ENCODE measurements around the gene ZNF804B. TPM values are rescaled to one million over a fixed set of nuclear protein-coding genes. Genes with fewer than 3 reads are reported as not detected.

ZNF804B gene
- total RNA-seq (not detected), polyA plus RNA-seq (not detected)

DNA sequence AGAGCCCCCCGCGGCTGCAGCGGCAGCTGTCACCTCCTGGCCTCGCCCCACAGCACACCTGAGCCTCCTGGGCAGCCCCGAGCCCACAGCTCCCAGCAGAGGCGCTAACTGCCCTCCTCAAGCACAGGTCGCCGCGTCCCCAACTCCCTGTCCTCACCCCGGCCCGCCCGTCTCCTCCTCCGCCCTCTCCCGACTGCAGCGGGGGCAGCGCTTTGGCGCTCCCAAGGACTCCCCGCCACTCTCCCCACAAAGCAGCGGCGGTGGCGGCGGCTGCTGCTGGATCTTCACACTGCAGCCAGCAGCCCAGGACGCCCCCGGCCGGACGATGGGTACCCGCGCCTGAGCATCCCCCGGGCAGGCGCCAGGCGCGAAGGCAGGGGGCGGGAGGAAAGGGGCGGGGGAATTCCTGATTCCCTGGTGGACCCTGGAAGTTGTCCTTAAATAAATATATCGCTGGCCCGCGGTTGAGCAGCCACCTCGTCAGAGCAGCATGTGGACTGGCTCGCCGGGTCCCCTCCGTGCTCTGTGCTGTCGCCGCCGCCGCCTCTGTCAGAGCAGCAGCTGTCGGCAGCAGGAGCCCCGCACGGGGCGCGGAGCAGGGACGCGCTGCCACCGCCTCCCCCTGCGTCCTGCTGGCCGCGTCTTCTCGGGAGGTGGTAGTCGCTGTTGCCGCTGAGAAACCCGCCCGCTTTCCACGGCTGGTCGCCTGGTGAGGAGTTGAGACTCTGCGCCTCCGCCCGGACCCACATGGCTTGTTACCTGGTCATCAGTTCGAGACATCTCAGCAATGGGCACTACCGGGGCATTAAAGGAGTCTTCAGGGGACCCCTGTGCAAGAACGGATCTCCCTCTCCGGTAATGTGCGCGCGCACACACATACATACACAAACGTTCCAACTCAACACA lies at the start of gene ZNF804B:
Gene ZNF804B, plus strand, starts transcription at position 471 of the 906 bp plus-strand sequence. Its CDS starts 277 bp downstream, at position 748.
- no peak within 1 kb of the TSS for H3K4me3 ChIP-seq (ENCODE audit: low read length in 2 of 2)
- H3K4me1 ChIP-seq (ENCODE audit: insufficient read depth, low read length) = no peaks in the 10 kb centered on the region
- H3K36me3 ChIP-seq (ENCODE audit: insufficient read depth, low read length) = no peaks in the 10 kb centered on the region
- H3K4me3 Mint-ChIP-seq = peak within 1 kb of the TSS in 4 of 8 donors; percentile 10 to 54 (median 20)
- POLR2A ChIA-PET (ENCODE audit: partially characterized antibody) = no interaction called here
- H3K27ac ChIP-seq (ENCODE audit: low read depth, low read length) = no peak within 1 kb of the TSS
- CTCF ChIA-PET (ENCODE audit: partially characterized antibody) = no interaction called here
- DNase-seq = no peak
- H3K4me1 Mint-ChIP-seq = peaks cover 0 to 10% (median 4%) of the 10 kb centered on the region in 4 donors
- peaks cover 6% of the 10 kb centered on the region for H3K27me3 ChIP-seq (ENCODE audit: insufficient read depth, low read length)
- no peaks in the 10 kb centered on the region for H3K36me3 Mint-ChIP-seq
- H3K27me3 Mint-ChIP-seq = peaks cover 13 to 20% of the 10 kb centered on the region in 2 donors
- no peaks in the 10 kb centered on the region for H3K9me3 ChIP-seq (ENCODE audit: control insufficient read depth in 1 of 2, low read length in 2 of 2)
- intact Hi-C loops (cut with micrococcal nuclease) = no loop called here
- H3K27ac Mint-ChIP-seq = no peak within 1 kb of the TSS
- peaks cover 0 to 8% (median 2%) of the 10 kb centered on the region in 8 donors for H3K9me3 Mint-ChIP-seq

DNA sequence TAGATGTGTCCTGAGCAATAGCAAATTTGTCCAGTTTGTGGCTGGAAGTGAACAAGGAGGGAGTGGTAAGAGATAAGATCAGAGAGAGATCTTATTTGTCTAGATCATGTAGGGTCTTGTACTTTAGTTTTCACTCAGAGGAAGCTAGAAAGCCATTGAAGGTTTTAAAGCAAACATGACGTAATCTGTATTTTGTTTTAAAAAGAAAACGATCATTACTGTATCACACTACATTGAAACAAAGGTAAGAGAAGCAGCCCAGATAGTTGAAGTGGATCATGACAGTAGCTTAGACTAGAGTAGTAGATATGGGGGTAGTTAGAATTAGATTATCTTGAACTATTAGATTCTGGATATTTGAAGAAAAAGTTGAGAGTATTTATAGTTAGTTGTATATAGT lies 23.6 kb upstream of the ZNF804B start:
- POLR2A ChIA-PET (ENCODE audit: partially characterized antibody) = no interaction called here

DNA sequence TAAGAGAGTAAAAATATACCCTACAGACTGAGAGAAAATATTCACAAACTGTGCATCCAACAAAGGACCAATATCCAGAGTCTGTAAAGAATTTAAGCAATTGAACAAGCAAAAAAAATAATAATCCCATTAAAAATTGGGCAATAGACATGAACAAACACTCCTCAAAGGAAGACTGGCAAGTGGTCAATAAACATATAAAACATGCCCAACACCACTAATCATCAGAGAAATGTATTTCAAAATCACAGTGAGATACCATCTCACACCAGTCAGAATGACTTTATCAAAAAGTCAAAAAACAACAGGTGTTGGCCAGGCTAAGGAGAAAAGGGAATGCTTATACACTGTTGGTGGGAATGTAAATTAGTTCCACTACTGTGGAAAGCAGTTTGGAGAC lies 21.9 kb upstream of the ZNF804B start:
- Mint-ChIP-seq H3K27ac (no peak overlapping the region), H3K27me3 (no peaks in the 10 kb centered on the region), H3K4me3 (no peak overlapping the region), H3K4me1 (no peaks in the 10 kb centered on the region), H3K9me3 (peaks cover 0 to 5% (median 0%) of the 10 kb centered on the region in 8 donors), H3K36me3 (no peaks in the 10 kb centered on the region)
- Histone ChIP-seq H3K4me3 (ENCODE audit: low read length in 2 of 2) (no peak overlapping the region), H3K9me3 (ENCODE audit: control insufficient read depth in 1 of 2, low read length in 2 of 2) (no peaks in the 10 kb centered on the region), H3K27me3 (ENCODE audit: insufficient read depth, low read length) (no peaks in the 10 kb centered on the region), H3K36me3 (ENCODE audit: insufficient read depth, low read length) (no peaks in the 10 kb centered on the region), H3K27ac (ENCODE audit: low read depth, low read length) (no peak overlapping the region), H3K4me1 (ENCODE audit: insufficient read depth, low read length) (no peaks in the 10 kb centered on the region)
- DNase-seq = no peak
- CTCF ChIA-PET (ENCODE audit: partially characterized antibody) = no interaction called here
- intact Hi-C loops (cut with micrococcal nuclease) = no loop called here
- POLR2A ChIA-PET (ENCODE audit: partially characterized antibody) = no interaction called here

More for the DNA sequence above, 23.6 kb upstream of the ZNF804B start:
- Mint-ChIP-seq H3K9me3 (peaks cover 0 to 12% (median 2%) of the 10 kb centered on the region in 8 donors), H3K27ac (no peak overlapping the region), H3K36me3 (no peaks in the 10 kb centered on the region), H3K27me3 (no peaks in the 10 kb centered on the region), H3K4me3 (no peak overlapping the region), H3K4me1 (no peaks in the 10 kb centered on the region)
- H3K27ac ChIP-seq (ENCODE audit: low read depth, low read length) = no peak overlapping the region
- H3K27me3 ChIP-seq (ENCODE audit: insufficient read depth, low read length) = no peaks in the 10 kb centered on the region
- H3K4me3 ChIP-seq (ENCODE audit: low read length in 2 of 2) = no peak overlapping the region
- H3K36me3 ChIP-seq (ENCODE audit: insufficient read depth, low read length) = no peaks in the 10 kb centered on the region
- CTCF ChIA-PET (ENCODE audit: partially characterized antibody) = no interaction called here
- DNase-seq = no peak
- H3K4me1 ChIP-seq (ENCODE audit: insufficient read depth, low read length) = no peaks in the 10 kb centered on the region
- H3K9me3 ChIP-seq (ENCODE audit: control insufficient read depth in 1 of 2, low read length in 2 of 2) = no peaks in the 10 kb centered on the region
- intact Hi-C loops (cut with micrococcal nuclease) = no loop called here

DNA sequence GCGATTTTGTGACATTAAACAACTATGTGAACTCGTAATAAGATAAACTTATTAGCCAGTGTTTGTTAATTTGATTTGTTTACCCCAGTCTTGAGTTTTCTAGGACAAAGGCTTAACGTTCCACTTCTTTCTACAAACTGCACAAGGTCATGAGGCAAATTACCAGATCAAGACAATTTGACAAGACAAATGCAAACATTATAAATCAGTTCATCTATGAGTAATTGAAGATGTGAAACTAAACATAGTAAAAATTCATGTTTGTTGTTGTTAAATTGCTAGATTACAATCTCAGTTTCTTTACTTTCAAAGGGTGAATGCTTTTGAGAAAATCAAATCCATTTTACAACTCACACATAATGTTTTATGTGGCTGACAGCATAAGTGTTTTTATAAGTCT lies 13.4 kb upstream of the ZNF804B start:
- H3K36me3 ChIP-seq (ENCODE audit: insufficient read depth, low read length) = no peaks in the 10 kb centered on the region
- H3K4me3 Mint-ChIP-seq = no peak overlapping the region
- no peak for DNase-seq
- intact Hi-C loops (cut with micrococcal nuclease) = no loop called here
- H3K27ac ChIP-seq (ENCODE audit: low read depth, low read length) = no peak overlapping the region
- H3K4me1 ChIP-seq (ENCODE audit: insufficient read depth, low read length) = no peaks in the 10 kb centered on the region
- peaks cover 0 to 4% (median 1%) of the 10 kb centered on the region in 8 donors for H3K9me3 Mint-ChIP-seq
- no peaks in the 10 kb centered on the region for H3K27me3 ChIP-seq (ENCODE audit: insufficient read depth, low read length)
- H3K27ac Mint-ChIP-seq = no peak overlapping the region
- no peaks in the 10 kb centered on the region for H3K4me1 Mint-ChIP-seq
- H3K9me3 ChIP-seq (ENCODE audit: control insufficient read depth in 1 of 2, low read length in 2 of 2) = no peaks in the 10 kb centered on the region
- H3K27me3 Mint-ChIP-seq = peaks cover 0 to 2% of the 10 kb centered on the region in 2 donors
- no peaks in the 10 kb centered on the region for H3K36me3 Mint-ChIP-seq
- CTCF ChIA-PET (ENCODE audit: partially characterized antibody) = no interaction called here
- H3K4me3 ChIP-seq (ENCODE audit: low read length in 2 of 2) = no peak overlapping the region
- POLR2A ChIA-PET (ENCODE audit: partially characterized antibody) = no interaction called here

DNA sequence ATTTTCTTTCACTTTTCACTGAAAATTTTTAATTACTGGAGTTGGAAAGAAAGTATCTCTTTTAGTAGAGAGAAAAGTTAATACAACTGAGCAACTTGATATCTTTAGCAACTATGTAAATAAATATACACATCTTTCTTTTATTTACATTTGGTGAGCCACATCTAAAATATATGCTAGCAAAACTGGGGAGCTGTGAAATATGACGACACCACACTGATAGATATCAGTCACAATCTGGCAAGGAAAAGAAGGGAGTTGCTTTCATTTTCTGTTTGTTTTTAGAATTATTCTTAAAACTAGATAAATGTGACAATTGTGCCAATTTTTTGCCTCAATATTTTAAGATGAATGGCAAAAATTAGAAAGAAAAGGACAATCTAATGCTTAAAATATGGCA lies 2.7 kb upstream of the ZNF804B start:
- H3K27me3 ChIP-seq (ENCODE audit: insufficient read depth, low read length) = peaks cover 6% of the 10 kb centered on the region
- Mint-ChIP-seq H3K4me1 (peaks cover 0 to 10% (median 4%) of the 10 kb centered on the region in 4 donors), H3K9me3 (peaks cover 0 to 8% (median 4%) of the 10 kb centered on the region in 8 donors), H3K27ac (no peak overlapping the region), H3K27me3 (peaks cover 16 to 20% of the 10 kb centered on the region in 2 donors), H3K4me3 (no peak overlapping the region), H3K36me3 (no peaks in the 10 kb centered on the region)
- intact Hi-C loops (cut with micrococcal nuclease) = no loop called here
- DNase-seq = no peak
- no peaks in the 10 kb centered on the region for H3K36me3 ChIP-seq (ENCODE audit: insufficient read depth, low read length)
- H3K4me3 ChIP-seq (ENCODE audit: low read length in 2 of 2) = no peak overlapping the region
- H3K4me1 ChIP-seq (ENCODE audit: insufficient read depth, low read length) = no peaks in the 10 kb centered on the region
- ChIA-PET POLR2A (ENCODE audit: partially characterized antibody) (no interaction called here), CTCF (ENCODE audit: partially characterized antibody) (no interaction called here)
- H3K27ac ChIP-seq (ENCODE audit: low read depth, low read length) = no peak overlapping the region
- no peaks in the 10 kb centered on the region for H3K9me3 ChIP-seq (ENCODE audit: control insufficient read depth in 1 of 2, low read length in 2 of 2)

DNA sequence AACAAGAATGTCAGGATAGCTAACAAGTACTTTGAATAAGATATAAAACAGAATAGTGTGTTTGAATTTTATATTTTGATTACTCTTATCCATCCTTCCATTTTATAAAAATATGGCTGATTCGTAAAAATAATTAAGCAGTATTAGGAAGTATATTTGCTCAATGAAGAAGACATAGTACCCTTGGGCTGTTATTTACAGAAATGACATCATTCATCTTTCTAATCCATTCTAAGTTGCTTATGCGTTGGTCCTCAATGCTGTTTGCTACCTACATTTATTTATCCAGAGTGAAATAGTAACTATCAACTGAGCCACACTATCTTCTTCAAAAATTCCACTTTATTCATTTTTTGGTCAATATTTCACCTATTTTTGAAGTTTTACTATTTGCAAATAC lies 2.1 kb upstream of the ZNF804B start:
- intact Hi-C loops (cut with micrococcal nuclease) = no loop called here
- Histone ChIP-seq H3K36me3 (ENCODE audit: insufficient read depth, low read length) (no peaks in the 10 kb centered on the region), H3K27me3 (ENCODE audit: insufficient read depth, low read length) (peaks cover 6% of the 10 kb centered on the region), H3K4me1 (ENCODE audit: insufficient read depth, low read length) (no peaks in the 10 kb centered on the region), H3K9me3 (ENCODE audit: control insufficient read depth in 1 of 2, low read length in 2 of 2) (no peaks in the 10 kb centered on the region), H3K4me3 (ENCODE audit: low read length in 2 of 2) (no peak overlapping the region), H3K27ac (ENCODE audit: low read depth, low read length) (no peak overlapping the region)
- DNase-seq = no peak
- peaks cover 19 to 20% of the 10 kb centered on the region in 2 donors for H3K27me3 Mint-ChIP-seq
- peak overlapping the region in 1 of 7 donors; percentile 35 for H3K27ac Mint-ChIP-seq
- no peak overlapping the region for H3K4me3 Mint-ChIP-seq
- ChIA-PET CTCF (ENCODE audit: partially characterized antibody) (no interaction called here), POLR2A (ENCODE audit: partially characterized antibody) (no interaction called here)
- peaks cover 0 to 8% (median 4%) of the 10 kb centered on the region in 8 donors for H3K9me3 Mint-ChIP-seq
- no peaks in the 10 kb centered on the region for H3K36me3 Mint-ChIP-seq
- peaks cover 0 to 10% (median 4%) of the 10 kb centered on the region in 4 donors for H3K4me1 Mint-ChIP-seq

DNA sequence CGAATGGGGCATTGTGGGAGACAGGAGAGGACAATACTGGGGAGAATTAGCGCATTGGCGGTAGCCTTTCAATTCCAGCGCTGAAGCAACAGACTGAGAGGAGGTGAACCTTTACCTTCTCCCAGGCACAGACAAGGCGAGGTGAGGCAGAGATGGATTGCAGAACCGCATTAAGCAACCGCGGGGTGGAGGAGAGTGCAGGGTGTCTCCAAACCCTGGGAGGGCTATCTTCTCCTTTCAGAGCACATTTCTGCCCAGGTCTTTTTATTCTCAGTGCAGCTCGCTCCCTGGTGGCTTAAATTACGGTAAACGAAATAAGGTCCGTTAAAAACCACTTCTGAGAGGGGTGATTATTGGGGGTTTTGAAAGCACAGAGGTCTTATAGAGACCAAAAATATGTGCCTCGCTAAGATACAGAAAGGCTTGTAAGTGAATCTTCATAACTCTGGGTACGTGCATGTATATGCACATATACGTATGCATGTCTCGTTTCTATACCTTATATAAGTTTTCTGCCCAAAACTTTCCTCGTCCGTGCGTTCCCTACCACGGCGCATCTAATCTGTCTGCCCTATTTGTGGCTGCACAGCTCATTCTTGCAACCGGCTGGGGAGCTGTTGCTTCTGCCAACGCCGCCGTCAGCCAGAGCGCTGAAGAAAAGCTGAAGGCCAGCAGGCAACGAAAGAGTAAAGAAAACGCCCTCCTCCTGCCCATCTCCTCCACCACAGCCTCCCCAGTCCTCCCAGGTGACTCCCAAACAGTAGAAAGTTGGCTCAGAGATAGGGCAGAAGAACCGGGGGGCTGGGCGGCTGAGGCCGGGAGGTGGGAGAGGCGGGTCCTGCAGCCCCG lies 895 bp upstream of the ZNF804B start:
- DNase-seq = no peak
- no peaks in the 10 kb centered on the region for H3K36me3 ChIP-seq (ENCODE audit: insufficient read depth, low read length)
- H3K9me3 ChIP-seq (ENCODE audit: control insufficient read depth in 1 of 2, low read length in 2 of 2) = no peaks in the 10 kb centered on the region
- Mint-ChIP-seq H3K36me3 (no peaks in the 10 kb centered on the region), H3K4me1 (peaks cover 0 to 10% (median 4%) of the 10 kb centered on the region in 4 donors), H3K27ac (no peak overlapping the region), H3K4me3 (peak overlapping the region in 1 of 8 donors; percentile 54), H3K9me3 (peaks cover 0 to 8% (median 4%) of the 10 kb centered on the region in 8 donors), H3K27me3 (peaks cover 17 to 22% of the 10 kb centered on the region in 2 donors)
- intact Hi-C loops (cut with micrococcal nuclease) = no loop called here
- peaks cover 6% of the 10 kb centered on the region for H3K27me3 ChIP-seq (ENCODE audit: insufficient read depth, low read length)
- H3K27ac ChIP-seq (ENCODE audit: low read depth, low read length) = no peak overlapping the region
- CTCF ChIA-PET (ENCODE audit: partially characterized antibody) = no interaction called here
- no peaks in the 10 kb centered on the region for H3K4me1 ChIP-seq (ENCODE audit: insufficient read depth, low read length)
- H3K4me3 ChIP-seq (ENCODE audit: low read length in 2 of 2) = no peak overlapping the region
- POLR2A ChIA-PET (ENCODE audit: partially characterized antibody) = no interaction called here
